CD4-positive, alpha-beta T cell (primary cell): Measurements from ENCODE around the gene KRAS. TPM values are rescaled to one million over a fixed set of nuclear protein-coding genes. Genes with fewer than 3 reads are reported as not detected.

Source experiments
- ATAC-seq: fragments of 200-7000 bp; cut with Tn5 transposase; one replicate; pipeline ENCODE4 v1.10.0; 2022; ENCODE audit warnings: mild to moderate bottlenecking; ENCODE audit not compliant: poor library complexity
- CTCF ChIA-PET: fragments of 350-600 bp; sonication (Branson Sonifier 250); formaldehyde crosslinking; loops from one replicate; lab custom pipeline; 2021; ENCODE audit warnings: antibody characterized with exemption, inconsistent platforms; lab: Charles Lee
- POLR2A ChIA-PET: fragments of 350-600 bp; sonication (Branson Sonifier 250); formaldehyde crosslinking; loops from one replicate; lab custom pipeline; 2021; ENCODE audit warnings: antibody characterized with exemption, inconsistent platforms; lab: Charles Lee
- DNase-seq, 14 experiments: peaks; one replicate each; pipeline ENCODE4 v3.0.0-alpha.2; 2013 to 2020; ENCODE audit warnings: mixed read lengths in 2 of 14
- H3K27ac ChIP-seq, 2 donors: one replicate each; pipeline versions ENCODE4 v1.5.1 to v1.7.0; 2013; ENCODE audit warnings: low read length in 2 of 2, low read depth in 1 of 2, mild to moderate bottlenecking in 1 of 2
- H3K27me3 ChIP-seq, 2 experiments: 1 replicate in 1 of 2; 2 replicates in 1 of 2; pipeline versions ENCODE4 v1.6.1 to v1.7.0; 2013; ENCODE audit warnings: low read length in 2 of 2, control low read depth in 1 of 2, mild to moderate bottlenecking in 1 of 2, moderate library complexity in 1 of 2; ENCODE audit not compliant: insufficient read depth in 2 of 2, control insufficient read depth in 1 of 2
- H3K36me3 ChIP-seq: one replicate; pipeline ENCODE4 v1.6.1; 2013; ENCODE audit warnings: low read length, control low read depth; ENCODE audit not compliant: insufficient read depth
- H3K4me1 ChIP-seq: one replicate; pipeline ENCODE4 v1.6.1; 2013; ENCODE audit warnings: low read length, control low read depth; ENCODE audit not compliant: insufficient read depth
- H3K4me3 ChIP-seq: one replicate; pipeline ENCODE4 v1.5.1; 2013; ENCODE audit warnings: mild to moderate bottlenecking, low read length, moderate library complexity
- H3K9me3 ChIP-seq, 2 experiments: 1 replicate in 1 of 2; 2 replicates in 1 of 2; pipeline versions ENCODE4 v1.6.1 to v1.7.0; 2013; ENCODE audit warnings: low read length in 2 of 2, mild to moderate bottlenecking in 2 of 2, control low read depth in 1 of 2, moderate library complexity in 1 of 2; ENCODE audit not compliant: control insufficient read depth in 1 of 2, insufficient read depth in 1 of 2
- H3K27ac Mint-ChIP-seq: one replicate; pipeline ENCODE4 v1.8.0; 2020; ENCODE audit warnings: mixed read lengths
- H3K27me3 Mint-ChIP-seq: one replicate; pipeline ENCODE4 v1.8.0; 2021; ENCODE audit warnings: mixed read lengths
- H3K36me3 Mint-ChIP-seq: one replicate; pipeline ENCODE4 v1.8.0; 2021; ENCODE audit warnings: low read depth, mixed read lengths
- H3K4me1 Mint-ChIP-seq: one replicate; pipeline ENCODE4 v1.8.0; 2021; ENCODE audit warnings: low read depth, mixed read lengths
- H3K4me3 Mint-ChIP-seq: one replicate; pipeline ENCODE4 v1.8.0; 2020; ENCODE audit warnings: mild to moderate bottlenecking, mixed read lengths
- H3K9me3 Mint-ChIP-seq: one replicate; pipeline ENCODE4 v1.8.0; 2020; ENCODE audit warnings: mixed read lengths
- intact Hi-C, 2 experiments: fragments of 100-400 bp; cut with DNase I in 1 of 2; cut with micrococcal nuclease in 1 of 2; formaldehyde crosslinking; loops; one replicate each; pipeline versions ENCODE4 v1.15.1 to v1.9.0; 2023 to 2025; cut with DNase I, micrococcal nuclease
- total RNA-seq, 174 experiments: library from RNA in 2 of 174; stranded (reverse) in 2 of 174; gene quantifications; one replicate each; pipeline ENCODE4 v1.2.3 and lab custom pipeline; 2021 to 2026
- TF ChIP-seq, protein P1 (sequence below): fragments of 200-600 bp; IDR thresholded peaks from one replicate; pipeline ENCODE4 v1.8.0; 2022; ENCODE audit warnings: antibody characterized with exemption, mild to moderate bottlenecking

KRAS gene
- total RNA-seq, 2 experiments from 2014 or later = 45.0 to 48.7 TPM

DNA sequence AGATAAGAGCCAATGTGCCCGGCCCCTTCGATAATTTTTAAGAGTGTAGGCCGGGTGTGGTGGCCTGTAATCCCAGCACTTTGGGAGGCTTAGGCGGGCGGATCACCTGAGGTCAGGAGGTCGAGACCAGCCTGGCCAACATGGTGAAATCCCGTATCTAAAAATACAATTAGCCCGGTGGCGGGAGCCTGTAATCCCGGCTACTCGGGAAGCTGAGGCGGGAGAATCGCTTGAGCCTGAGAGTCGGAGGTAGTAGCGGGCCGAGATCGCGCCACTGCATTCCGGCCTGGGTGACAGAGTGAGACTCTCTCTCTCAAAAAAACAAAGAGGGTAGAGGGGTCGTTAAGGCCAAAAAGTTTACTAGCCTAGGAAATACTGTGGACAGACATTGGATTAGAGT lies 2.6 kb downstream of the KRAS start:
- H3K4me1 Mint-ChIP-seq = peaks cover 70% of the 10 kb centered on the region
- Histone ChIP-seq H3K4me3 (no peak overlapping the region), H3K36me3 (peaks cover 20% of the 10 kb centered on the region), H3K4me1 (peaks cover 29% of the 10 kb centered on the region), H3K9me3 (no peaks in the 10 kb centered on the region), H3K27me3 (no peaks in the 10 kb centered on the region), H3K27ac (no peak overlapping the region)
- no peak for DNase-seq
- intact Hi-C loops = loop anchor here in 1 of 2 experiments (10.0 kb wide), 1 partner anchor 77 kb away; no protein-coding TSS in a partner anchor
- H3K36me3 Mint-ChIP-seq = peaks cover 53% of the 10 kb centered on the region
- peak overlapping the region; percentile 85 for H3K27ac Mint-ChIP-seq
- H3K27me3 Mint-ChIP-seq = no peaks in the 10 kb centered on the region
- ATAC-seq = no peak
- CTCF ChIA-PET = interaction anchor here (1.8 kb wide), 1 partner anchor 139 kb away, joined by 10 read pairs; no protein-coding TSS in a partner anchor
- POLR2A ChIA-PET = interaction anchor here (1.2 to 1.6 kb wide), 3 partner anchors 76 to 137 kb away, joined by 3 to 6 read pairs (median 4); no protein-coding TSS in a partner anchor
- H3K9me3 Mint-ChIP-seq = no peaks in the 10 kb centered on the region
- TF ChIP-seq, protein P1, sequence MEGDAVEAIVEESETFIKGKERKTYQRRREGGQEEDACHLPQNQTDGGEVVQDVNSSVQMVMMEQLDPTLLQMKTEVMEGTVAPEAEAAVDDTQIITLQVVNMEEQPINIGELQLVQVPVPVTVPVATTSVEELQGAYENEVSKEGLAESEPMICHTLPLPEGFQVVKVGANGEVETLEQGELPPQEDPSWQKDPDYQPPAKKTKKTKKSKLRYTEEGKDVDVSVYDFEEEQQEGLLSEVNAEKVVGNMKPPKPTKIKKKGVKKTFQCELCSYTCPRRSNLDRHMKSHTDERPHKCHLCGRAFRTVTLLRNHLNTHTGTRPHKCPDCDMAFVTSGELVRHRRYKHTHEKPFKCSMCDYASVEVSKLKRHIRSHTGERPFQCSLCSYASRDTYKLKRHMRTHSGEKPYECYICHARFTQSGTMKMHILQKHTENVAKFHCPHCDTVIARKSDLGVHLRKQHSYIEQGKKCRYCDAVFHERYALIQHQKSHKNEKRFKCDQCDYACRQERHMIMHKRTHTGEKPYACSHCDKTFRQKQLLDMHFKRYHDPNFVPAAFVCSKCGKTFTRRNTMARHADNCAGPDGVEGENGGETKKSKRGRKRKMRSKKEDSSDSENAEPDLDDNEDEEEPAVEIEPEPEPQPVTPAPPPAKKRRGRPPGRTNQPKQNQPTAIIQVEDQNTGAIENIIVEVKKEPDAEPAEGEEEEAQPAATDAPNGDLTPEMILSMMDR = no peak
- no peak overlapping the region for H3K4me3 Mint-ChIP-seq

DNA sequence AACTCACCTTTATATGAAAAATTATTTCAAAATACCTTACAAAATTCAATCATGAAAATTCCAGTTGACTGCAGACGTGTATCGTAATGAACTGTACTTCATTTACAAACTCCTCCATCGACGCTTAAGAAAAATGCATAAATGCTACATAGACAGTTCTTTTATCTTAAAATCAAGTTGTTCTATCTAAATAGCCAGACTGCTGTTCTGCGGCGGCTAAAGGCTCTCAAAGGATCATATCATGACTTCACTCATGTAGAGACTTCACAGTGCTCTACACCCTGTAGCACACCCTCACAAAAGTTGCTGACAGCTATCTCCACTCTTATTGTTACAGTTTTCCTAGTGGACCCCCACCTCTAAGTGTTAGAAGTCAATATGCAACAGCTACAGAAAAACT lies 5.2 kb downstream of the KRAS start:
- Histone ChIP-seq H3K36me3 (peaks cover 21% of the 10 kb centered on the region), H3K27ac (no peak overlapping the region), H3K4me3 (no peak overlapping the region), H3K9me3 (no peaks in the 10 kb centered on the region), H3K4me1 (peaks cover 26% of the 10 kb centered on the region), H3K27me3 (no peaks in the 10 kb centered on the region)
- DNase-seq (no peak), ATAC-seq (no peak)
- TF ChIP-seq, protein P1 = no peak
- Mint-ChIP-seq H3K27me3 (no peaks in the 10 kb centered on the region), H3K27ac (peak overlapping the region; percentile 57), H3K36me3 (peaks cover 66% of the 10 kb centered on the region), H3K9me3 (no peaks in the 10 kb centered on the region), H3K4me1 (peaks cover 65% of the 10 kb centered on the region), H3K4me3 (no peak overlapping the region)
- intact Hi-C loops = loop anchor here in 1 of 2 experiments (10.0 kb wide), 1 partner anchor 79 kb away; no protein-coding TSS in a partner anchor
- ChIA-PET POLR2A (interaction anchor here (0.5 to 1.9 kb wide), 5 partner anchors 78 to 140 kb away, joined by 3 to 8 read pairs (median 4); no protein-coding TSS in a partner anchor), CTCF (interaction anchor here (1.0 kb wide), 1 partner anchor 13 kb away, joined by 3 read pairs; no protein-coding TSS in a partner anchor)

DNA sequence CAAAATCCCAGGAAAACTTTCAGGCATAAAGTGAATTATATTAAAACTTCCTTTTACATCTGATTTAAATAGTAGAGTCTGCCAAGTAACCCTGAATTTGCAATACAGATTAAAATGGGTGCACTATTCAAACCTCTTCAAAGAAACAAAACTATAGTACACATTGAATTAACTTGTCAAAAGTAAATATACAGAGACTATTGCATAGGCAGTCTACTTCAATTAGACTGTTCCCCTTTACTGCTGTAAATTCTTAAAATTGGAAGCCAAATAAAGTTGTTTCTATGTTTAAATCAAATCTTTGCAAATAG lies 7.1 kb downstream of the KRAS start:
- Mint-ChIP-seq H3K36me3 (peaks cover 70% of the 10 kb centered on the region), H3K4me1 (peaks cover 56% of the 10 kb centered on the region), H3K27ac (peak overlapping the region; percentile 6), H3K4me3 (no peak overlapping the region), H3K27me3 (no peaks in the 10 kb centered on the region), H3K9me3 (no peaks in the 10 kb centered on the region)
- Histone ChIP-seq H3K9me3 (no peaks in the 10 kb centered on the region), H3K4me3 (no peak overlapping the region), H3K27ac (no peak overlapping the region), H3K4me1 (peaks cover 14% of the 10 kb centered on the region), H3K36me3 (peaks cover 29% of the 10 kb centered on the region), H3K27me3 (no peaks in the 10 kb centered on the region)
- ChIA-PET POLR2A (no interaction called here), CTCF (interaction anchor here (1.4 kb wide), 1 partner anchor 144 kb away, joined by 5 read pairs; no protein-coding TSS in a partner anchor)
- TF ChIP-seq, protein P1 = no peak
- DNase-seq = no peak
- intact Hi-C loops = loop anchor here in 1 of 2 experiments (5.0 to 10.0 kb wide), 3 partner anchors 39 to 81 kb away; partner anchors contain the start of genes DNAI7 and ETFRF1
- ATAC-seq = no peak
